GM12878 (cell line): ENCODE data around the gene SHANK1.

Source experiments
- ASH2L ChIP-seq: fragments of 300-600, 200-600 bp; sonication (generic); IDR thresholded peaks from 2 replicates; pipeline ENCODE4 v1.6.1; 2017; ENCODE audit warnings: low read depth, mild to moderate bottlenecking, borderline replicate concordance
- BCL3 ChIP-seq: IDR thresholded peaks from 2 replicates; pipeline ENCODE4 v1.6.1; 2011; ENCODE audit warnings: borderline replicate concordance, low read depth, mild to moderate bottlenecking, moderate library complexity, low read length; ENCODE audit not compliant: insufficient read depth, poor library complexity, severe bottlenecking
- HDAC6 ChIP-seq: fragments of 200-600 bp; sonication (generic); IDR thresholded peaks from one replicate; pipeline ENCODE4 v1.8.0; 2017; ENCODE audit warnings: antibody characterized with exemption; ENCODE audit not compliant: unreplicated experiment
- KDM1A ChIP-seq: fragments of 200-600 bp; sonication (generic); IDR thresholded peaks from 2 replicates; pipeline ENCODE4 v1.6.1; 2016; ENCODE audit warnings: borderline replicate concordance
- NFXL1 ChIP-seq: fragments of 450-650 bp; IDR thresholded peaks from 2 replicates; pipeline ENCODE4 v1.6.1; 2017; ENCODE audit warnings: antibody characterized with exemption, mild to moderate bottlenecking, borderline replicate concordance
- POLR2AphosphoS5 ChIP-seq: IDR thresholded peaks from 2 replicates; pipeline ENCODE4 v1.6.1; 2011; ENCODE audit warnings: mild to moderate bottlenecking, low read length, inconsistent platforms
- RFX5 ChIP-seq: IDR thresholded peaks from 2 replicates; pipeline ENCODE4 v1.6.1; 2011; ENCODE audit warnings: low read depth, low read length, improper control_type of control experiment
- STAT1 ChIP-seq: fragments of 450-650 bp; conservative IDR thresholded peaks from 2 replicates; pipeline ENCODE4 v1.6.1; 2014; ENCODE audit warnings: antibody characterized with exemption, mild to moderate bottlenecking
- USF2 ChIP-seq: IDR thresholded peaks from 2 replicates; pipeline ENCODE4 v1.6.1; 2011; ENCODE audit warnings: low read depth, low read length, improper control_type of control experiment, borderline replicate concordance

GRCh38 chr19:50657222-50657669, 62.4 kb downstream of the SHANK1 start:
- TF ChIP-seq RFX5 = no peak
- TF ChIP-seq BCL3 = no peak
- no peak for TF ChIP-seq STAT1
- TF ChIP-seq NFXL1 = no peak
- TF ChIP-seq USF2 = no peak
- no peak for TF ChIP-seq KDM1A
- no peak for TF ChIP-seq ASH2L
- no peak for TF ChIP-seq POLR2AphosphoS5
- TF ChIP-seq HDAC6 = no peak
